Osteoblast (primary cell): ENCODE measurements around the gene UST. TPM values are rescaled to one million over a fixed set of nuclear protein-coding genes. Genes with fewer than 3 reads are reported as not detected.
A peak's percentile ranks its signal among the peaks of the same experiment; 100 is the strongest.

Experiments
- DNase-seq: peaks from one replicate; pipeline ENCODE4 v3.0.0; 2011; ENCODE audit warnings: low spot score, mixed read lengths; ENCODE audit not compliant: insufficient read length; ENCODE audit errors: missing footprints
- H2AFZ ChIP-seq: 2 replicates; pipeline ENCODE4 v1.6.0; 2011; ENCODE audit warnings: mild to moderate bottlenecking, low read length
- H3K27ac ChIP-seq: 2 replicates; pipeline ENCODE4 v1.5.1; 2011; ENCODE audit warnings: mild to moderate bottlenecking, low read depth, low read length, moderate library complexity
- H3K27me3 ChIP-seq: 2 replicates; pipeline ENCODE4 v1.6.0; 2012; ENCODE audit warnings: mild to moderate bottlenecking, control low read depth, inconsistent platforms, low read length, moderate library complexity; ENCODE audit not compliant: insufficient read depth
- H3K36me3 ChIP-seq: 2 replicates; pipeline ENCODE4 v1.5.1; 2011; ENCODE audit warnings: mild to moderate bottlenecking, low read length, control low read depth, moderate library complexity; ENCODE audit not compliant: insufficient read depth
- H3K4me1 ChIP-seq: 2 replicates; pipeline ENCODE4 v1.5.1; 2011; ENCODE audit warnings: mild to moderate bottlenecking, low read length, control low read depth, moderate library complexity; ENCODE audit not compliant: insufficient read depth
- H3K4me2 ChIP-seq: 2 replicates; pipeline ENCODE4 v1.6.0; 2011; ENCODE audit warnings: mild to moderate bottlenecking, low read length; ENCODE audit not compliant: insufficient read depth
- H3K4me3 ChIP-seq: fragments of 200-600 bp; sonication (generic); 3 replicates; pipeline ENCODE4 v1.5.1; 2012; ENCODE audit warnings: mild to moderate bottlenecking, low read length, inconsistent platforms; ENCODE audit not compliant: insufficient read depth
- H3K79me2 ChIP-seq: 2 replicates; pipeline ENCODE4 v1.6.0; 2012; ENCODE audit warnings: mild to moderate bottlenecking, low read length, control low read depth, inconsistent platforms; ENCODE audit not compliant: insufficient read depth
- H3K9me3 ChIP-seq: 2 replicates; pipeline ENCODE4 v1.5.1; 2011; ENCODE audit warnings: low read depth, low read length, control low read depth
- H4K20me1 ChIP-seq: 2 replicates; pipeline ENCODE4 v1.6.0; 2012; ENCODE audit warnings: mild to moderate bottlenecking, low read length, control low read depth; ENCODE audit not compliant: insufficient read depth
- CTCF ChIP-seq: IDR thresholded peaks from 2 replicates; pipeline ENCODE4 v1.5.1; 2011; ENCODE audit warnings: mild to moderate bottlenecking, low read depth, low read length, moderate library complexity; ENCODE audit errors: extremely low read depth
- total RNA-seq: library from RNA; depleted of rRNA; stranded (reverse); fragments of >200 nt; gene quantifications from 2 replicates; pipeline ENCODE4 v1.2.3, GENCODE V29; 2012

UST gene
- total RNA-seq, 1 donor, result 18.1 TPM

GRCh38 chr6:149094156-149094555 is 347.3 kb downstream of the UST start:
- H3K27me3 ChIP-seq, result no peaks in the 10 kb centered on the region
- H3K79me2 ChIP-seq, result no peaks in the 10 kb centered on the region
- TF ChIP-seq CTCF, result no peak
- peak overlapping the region; percentile 49 for H3K4me2 ChIP-seq
- H4K20me1 ChIP-seq, result no peaks in the 10 kb centered on the region
- H2AFZ ChIP-seq, result no peak overlapping the region
- H3K4me3 ChIP-seq, result no peak overlapping the region
- no peak for DNase-seq
- no peaks in the 10 kb centered on the region for H3K36me3 ChIP-seq
- H3K9me3 ChIP-seq, result no peaks in the 10 kb centered on the region
- peaks cover 25% of the 10 kb centered on the region for H3K4me1 ChIP-seq
- no peak overlapping the region for H3K27ac ChIP-seq

- Histone ChIP-seq H3K4me1 (peaks cover 25% of the 10 kb centered on the region), H2AFZ (no peak overlapping the region), H3K9me3 (no peaks in the 10 kb centered on the region), H3K27ac (no peak overlapping the region), H3K79me2 (no peaks in the 10 kb centered on the region), H3K36me3 (no peaks in the 10 kb centered on the region), H3K4me2 (peak overlapping the region; percentile 43), H3K27me3 (no peaks in the 10 kb centered on the region), H3K4me3 (no peak overlapping the region), H4K20me1 (no peaks in the 10 kb centered on the region)
- peak; percentile 30 for DNase-seq
- no peak for TF ChIP-seq CTCF
Observed at GRCh38 chr6:149094934-149095351, 348.1 kb downstream of the UST start.

GRCh38 chr6:149095842-149096241 is 349.0 kb downstream of the UST start:
- peaks cover 25% of the 10 kb centered on the region for H3K4me1 ChIP-seq
- no peaks in the 10 kb centered on the region for H3K36me3 ChIP-seq
- no peak for TF ChIP-seq CTCF
- H3K4me2 ChIP-seq, result no peak overlapping the region
- no peaks in the 10 kb centered on the region for H4K20me1 ChIP-seq
- no peaks in the 10 kb centered on the region for H3K9me3 ChIP-seq
- no peak overlapping the region for H3K4me3 ChIP-seq
- H2AFZ ChIP-seq, result no peak overlapping the region
- H3K79me2 ChIP-seq, result no peaks in the 10 kb centered on the region
- H3K27ac ChIP-seq, result no peak overlapping the region
- no peaks in the 10 kb centered on the region for H3K27me3 ChIP-seq
- DNase-seq, result no peak

GRCh38 chr6:149097794-149098193 is 351.0 kb downstream of the UST start:
- Histone ChIP-seq H3K27ac (no peak overlapping the region), H3K27me3 (no peaks in the 10 kb centered on the region), H3K4me1 (peaks cover 25% of the 10 kb centered on the region), H3K79me2 (no peaks in the 10 kb centered on the region), H4K20me1 (no peaks in the 10 kb centered on the region), H3K4me3 (no peak overlapping the region), H3K4me2 (no peak overlapping the region), H2AFZ (no peak overlapping the region), H3K36me3 (no peaks in the 10 kb centered on the region), H3K9me3 (no peaks in the 10 kb centered on the region)
- DNase-seq, result no peak
- TF ChIP-seq CTCF, result no peak
